ENCODE data around the gene KIAA1614. TPM values are rescaled to one million over a fixed set of nuclear protein-coding genes. Genes with fewer than 3 reads are reported as not detected.

The KIAA1614 gene
- total RNA-seq, 1 donor = 6.9 TPM

DNA sequence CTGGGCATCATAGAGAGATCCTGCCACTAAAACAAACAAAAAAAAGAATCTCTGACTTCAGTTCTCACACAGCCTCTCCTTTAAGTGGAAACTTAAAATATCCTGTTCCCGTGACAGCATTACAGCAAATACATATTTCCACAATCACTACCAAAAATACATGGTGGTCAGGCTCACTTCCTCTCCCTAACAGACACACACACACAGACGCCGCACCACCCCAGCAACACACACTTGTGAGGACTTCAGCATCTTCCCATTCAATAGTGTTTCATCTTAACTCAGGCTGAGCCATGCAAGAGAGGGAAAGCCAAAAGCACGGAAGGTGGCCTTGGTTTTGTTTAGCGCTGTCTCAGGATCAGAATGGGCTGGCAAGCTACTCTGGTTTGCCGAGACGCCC, 21.9 kb downstream of the KIAA1614 start:
- DNase-seq (ENCODE audit: low read depth) = no peak
- TF ChIP-seq, protein P1, sequence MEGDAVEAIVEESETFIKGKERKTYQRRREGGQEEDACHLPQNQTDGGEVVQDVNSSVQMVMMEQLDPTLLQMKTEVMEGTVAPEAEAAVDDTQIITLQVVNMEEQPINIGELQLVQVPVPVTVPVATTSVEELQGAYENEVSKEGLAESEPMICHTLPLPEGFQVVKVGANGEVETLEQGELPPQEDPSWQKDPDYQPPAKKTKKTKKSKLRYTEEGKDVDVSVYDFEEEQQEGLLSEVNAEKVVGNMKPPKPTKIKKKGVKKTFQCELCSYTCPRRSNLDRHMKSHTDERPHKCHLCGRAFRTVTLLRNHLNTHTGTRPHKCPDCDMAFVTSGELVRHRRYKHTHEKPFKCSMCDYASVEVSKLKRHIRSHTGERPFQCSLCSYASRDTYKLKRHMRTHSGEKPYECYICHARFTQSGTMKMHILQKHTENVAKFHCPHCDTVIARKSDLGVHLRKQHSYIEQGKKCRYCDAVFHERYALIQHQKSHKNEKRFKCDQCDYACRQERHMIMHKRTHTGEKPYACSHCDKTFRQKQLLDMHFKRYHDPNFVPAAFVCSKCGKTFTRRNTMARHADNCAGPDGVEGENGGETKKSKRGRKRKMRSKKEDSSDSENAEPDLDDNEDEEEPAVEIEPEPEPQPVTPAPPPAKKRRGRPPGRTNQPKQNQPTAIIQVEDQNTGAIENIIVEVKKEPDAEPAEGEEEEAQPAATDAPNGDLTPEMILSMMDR (IDR thresholded peaks at IDR 0.05; ENCODE audit: insufficient read depth, low read depth, low read length) = no peak
- no peak overlapping the region for H3K4me3 ChIP-seq (ENCODE audit: low read depth, low read length)

DNA sequence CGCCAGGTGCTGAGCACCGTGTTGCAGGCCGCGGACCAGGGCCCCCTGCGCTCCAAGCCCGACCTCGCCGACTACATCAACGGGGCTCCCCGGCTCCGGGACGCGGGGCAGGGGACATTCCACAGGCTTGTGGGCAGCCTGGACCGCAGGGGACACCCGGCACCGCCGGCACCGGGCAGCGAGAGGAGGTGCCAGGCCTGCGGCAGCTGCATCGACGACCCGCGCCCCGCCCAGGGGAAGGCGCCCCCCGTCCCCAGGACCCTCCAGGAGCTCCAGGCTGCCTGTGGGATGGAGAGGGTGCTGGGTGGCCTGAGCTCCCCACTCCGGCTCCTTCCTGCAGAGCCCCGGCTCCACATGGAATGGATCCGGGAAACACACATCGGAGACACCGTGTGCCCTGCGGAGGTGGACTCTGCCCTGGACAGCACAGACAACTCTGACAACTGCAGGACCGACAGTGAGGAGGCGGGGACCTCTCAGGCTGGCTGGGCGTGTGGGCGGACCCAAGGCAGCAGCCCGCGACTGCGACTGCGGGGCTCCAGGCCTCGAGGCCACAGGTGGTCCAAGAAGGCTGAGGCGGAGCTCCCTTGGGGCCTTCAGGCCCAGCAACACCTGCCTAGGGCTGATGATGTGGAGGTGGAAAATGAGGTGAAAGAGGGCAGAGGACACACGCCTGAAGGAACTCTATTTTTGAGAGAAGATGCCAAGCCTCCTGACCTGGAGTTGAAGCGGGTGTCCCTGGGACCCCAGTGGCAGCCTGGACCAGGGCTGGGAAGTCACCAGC, 22.8 kb downstream of the KIAA1614 start:
- no peak overlapping the region for H3K4me3 ChIP-seq (ENCODE audit: low read depth, low read length)
- no peak for DNase-seq (ENCODE audit: low read depth)
- TF ChIP-seq, protein P1 (IDR thresholded peaks at IDR 0.05; ENCODE audit: insufficient read depth, low read depth, low read length) = no peak

DNA sequence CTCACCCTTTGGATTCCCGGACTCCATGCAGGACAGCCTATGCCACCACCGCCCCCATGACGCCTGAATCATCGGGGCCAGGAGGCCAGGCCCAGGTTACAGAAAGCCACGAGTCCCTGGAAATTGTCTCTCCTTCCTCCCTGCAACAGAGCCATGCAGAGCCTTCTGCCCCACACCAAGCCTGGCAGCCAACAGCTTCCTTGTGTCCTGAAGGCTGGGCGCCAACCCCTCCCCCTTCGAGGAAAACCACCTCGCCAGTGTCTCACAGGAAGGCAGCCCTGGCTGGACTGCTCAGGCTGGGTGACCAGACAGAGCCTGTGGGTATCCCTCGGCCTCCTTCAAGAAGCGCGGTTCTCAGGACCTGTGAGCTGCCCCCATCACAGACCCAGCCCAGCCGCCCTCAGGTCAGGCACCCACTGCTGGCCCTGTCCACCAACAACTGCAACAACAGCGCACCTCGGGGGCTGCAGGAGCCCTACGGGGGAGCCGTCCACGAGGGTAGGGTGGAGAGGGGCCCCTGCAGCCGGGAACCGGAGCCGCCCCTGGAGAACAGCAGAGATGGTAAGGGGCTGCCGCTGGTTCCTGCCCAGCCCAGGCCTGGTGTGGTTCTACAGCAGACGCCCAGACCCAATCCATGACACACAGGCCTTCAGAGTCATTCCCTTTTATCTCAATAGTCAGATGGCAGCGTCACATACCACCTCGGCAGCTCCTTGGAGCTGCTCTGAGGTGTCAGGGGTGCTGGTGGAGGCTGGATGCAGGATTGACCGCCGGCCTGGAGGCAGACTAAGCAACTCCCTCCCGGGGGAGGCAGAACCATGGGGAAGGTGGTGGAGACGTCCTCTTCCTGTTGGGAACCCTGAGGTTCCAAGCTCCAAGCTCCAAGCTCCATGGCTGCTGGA, 23.7 kb downstream of the KIAA1614 start:
- TF ChIP-seq, protein P1 (IDR thresholded peaks at IDR 0.05; ENCODE audit: insufficient read depth, low read depth, low read length) = no peak
- no peak for DNase-seq (ENCODE audit: low read depth)
- no peak overlapping the region for H3K4me3 ChIP-seq (ENCODE audit: low read depth, low read length)

DNA sequence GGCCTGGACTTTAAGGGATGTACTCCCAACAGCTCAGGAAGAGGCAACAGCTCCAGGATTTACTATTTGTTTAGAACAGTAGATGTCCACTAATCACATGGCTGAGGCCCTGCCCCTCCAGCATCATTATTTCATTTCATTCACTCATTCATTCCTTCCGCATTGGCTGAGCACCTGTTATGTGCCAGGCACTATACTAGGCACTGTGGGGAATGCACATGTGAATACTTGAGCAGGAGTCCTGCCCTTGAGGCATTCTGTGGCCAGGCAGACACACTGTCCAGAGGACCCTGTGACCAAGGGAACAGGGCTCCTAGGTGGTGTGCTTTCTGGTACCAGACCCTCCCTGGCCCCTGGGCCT, 24.3 kb downstream of the KIAA1614 start:
- DNase-seq (ENCODE audit: low read depth) = no peak
- H3K4me3 ChIP-seq (ENCODE audit: low read depth, low read length) = no peak overlapping the region
- TF ChIP-seq, protein P1 (IDR thresholded peaks at IDR 0.05; ENCODE audit: insufficient read depth, low read depth, low read length) = no peak

DNA sequence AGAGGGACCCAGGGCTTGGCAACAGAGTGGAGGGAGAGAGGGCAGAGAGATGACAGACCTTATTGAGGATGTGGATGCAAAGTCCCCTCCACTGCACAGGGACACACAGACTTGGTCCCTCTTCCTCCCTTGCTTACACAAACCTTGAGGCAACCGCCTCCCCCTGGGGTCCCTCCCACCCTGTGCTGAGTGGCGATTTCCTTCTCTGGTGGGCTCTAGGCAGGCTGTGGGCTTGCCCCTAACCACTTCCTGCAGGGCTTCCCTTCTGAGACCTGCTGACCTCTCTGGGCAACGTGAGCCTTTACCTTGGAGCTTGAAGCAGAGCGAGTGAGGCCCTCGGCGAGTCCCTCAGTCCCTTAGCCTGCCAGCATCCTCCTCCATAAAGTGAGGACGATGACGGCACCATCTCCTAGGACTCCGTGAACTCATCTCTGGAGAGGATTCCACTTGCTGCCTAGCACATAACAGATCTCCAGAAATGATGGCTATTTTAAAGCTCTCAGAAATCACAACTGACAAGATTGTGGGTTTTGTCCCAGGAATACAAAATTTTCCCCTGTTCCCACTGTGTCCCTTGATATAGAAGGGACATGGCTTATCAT, 25.0 kb downstream of the KIAA1614 start:
- no peak for DNase-seq (ENCODE audit: low read depth)
- TF ChIP-seq, protein P1 (IDR thresholded peaks at IDR 0.05; ENCODE audit: insufficient read depth, low read depth, low read length) = no peak
- H3K4me3 ChIP-seq (ENCODE audit: low read depth, low read length) = no peak overlapping the region

DNA sequence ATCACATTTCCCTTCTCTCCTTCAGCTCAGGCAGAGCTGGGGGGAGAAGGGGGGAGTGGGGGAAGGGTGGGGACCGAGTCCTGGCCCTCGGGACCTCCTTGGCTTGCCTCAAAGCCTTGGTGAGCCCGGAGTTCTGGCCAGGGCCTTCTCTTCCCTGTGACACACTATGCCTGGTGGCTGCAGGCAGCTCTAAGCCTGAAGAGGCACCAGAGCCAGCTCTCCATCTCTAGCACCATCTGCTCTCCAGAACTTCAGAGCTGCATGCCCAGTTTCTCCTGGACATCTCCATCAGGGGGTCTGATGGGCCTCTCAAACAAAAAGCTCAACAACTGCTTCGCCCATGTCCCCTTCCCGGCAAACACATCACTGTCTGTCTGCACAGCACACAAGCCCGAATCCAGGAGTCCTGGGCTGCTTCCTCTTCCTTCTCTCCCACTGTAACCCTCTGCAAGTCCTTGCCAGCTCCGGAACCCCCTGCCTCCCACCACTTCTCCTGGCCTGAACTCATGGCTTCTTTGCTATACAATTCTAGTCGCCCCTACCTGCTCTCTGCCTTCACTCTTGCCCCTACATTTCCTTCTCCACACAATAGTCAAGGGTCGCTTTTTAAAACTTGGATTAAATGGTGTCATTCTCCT, 26.5 kb downstream of the KIAA1614 start:
- H3K4me3 ChIP-seq (ENCODE audit: low read depth, low read length) = no peak overlapping the region
- no peak for DNase-seq (ENCODE audit: low read depth)
- TF ChIP-seq, protein P1 (IDR thresholded peaks at IDR 0.05; ENCODE audit: insufficient read depth, low read depth, low read length) = no peak
